ENCODE measurements around the gene ROBO4.

Gene ROBO4

GRCh38 chr11:124887667-124888013 is 10.0 kb downstream of the ROBO4 start:
- no peak for DNase-seq

- no peak for DNase-seq
Observed at GRCh38 chr11:124886978-124887666, 10.5 kb downstream of the ROBO4 start.

GRCh38 chr11:124886476-124886875 is 11.2 kb downstream of the ROBO4 start:
- DNase-seq = no peak

GRCh38 chr11:124884869-124885479 is 12.7 kb downstream of the ROBO4 start:
- no peak for DNase-seq

GRCh38 chr11:124884340-124884739 is 13.3 kb downstream of the ROBO4 start:
- no peak for DNase-seq

GRCh38 chr11:124882339-124883071 is 15.2 kb downstream of the ROBO4 start:
- DNase-seq = no peak

GRCh38 chr11:124880958-124881357 is 16.7 kb downstream of the ROBO4 start:
- no peak for DNase-seq

GRCh38 chr11:124880290-124880611 is 17.4 kb downstream of the ROBO4 start:
- no peak for DNase-seq

- no peak for DNase-seq
Observed at GRCh38 chr11:124879493-124880289, 18.0 kb downstream of the ROBO4 start.

GRCh38 chr11:124878759-124879492 is 18.7 kb downstream of the ROBO4 start:
- no peak for DNase-seq

GRCh38 chr11:124877910-124878758 is 19.5 kb downstream of the ROBO4 start:
- DNase-seq = no peak

- DNase-seq = no peak
Observed at GRCh38 chr11:124877631-124877909, 20.1 kb downstream of the ROBO4 start.

- DNase-seq = no peak
Observed at GRCh38 chr11:124876818-124877630, 20.6 kb downstream of the ROBO4 start.

GRCh38 chr11:124875943-124876817 is 21.5 kb downstream of the ROBO4 start:
- no peak for DNase-seq

- DNase-seq = no peak
Observed at GRCh38 chr11:124875401-124875800, 22.3 kb downstream of the ROBO4 start.

- no peak for DNase-seq
Observed at GRCh38 chr11:124874571-124875255, 23.0 kb downstream of the ROBO4 start.

GRCh38 chr11:124873951-124874350 is 23.7 kb downstream of the ROBO4 start:
- DNase-seq = peak; percentile 30

GRCh38 chr11:124872741-124873140 is 24.9 kb downstream of the ROBO4 start:
- DNase-seq = no peak

- no peak for DNase-seq
Observed at GRCh38 chr11:124872280-124872679, 25.4 kb downstream of the ROBO4 start.

GRCh38 chr11:124870430-124870829 is 27.2 kb downstream of the ROBO4 start:
- DNase-seq = no peak

Data from NCI-H1694 (cell line).